Mesothelial cell of epicardium (in vitro differentiated cells): ENCODE results near the gene ERG. TPM values are rescaled to one million over a fixed set of nuclear protein-coding genes. Genes with fewer than 3 reads are reported as not detected.

ENCODE experiments used
- DNase-seq, 2 experiments: peaks; one replicate each; pipeline ENCODE4 v3.0.0; 2021; ENCODE audit warnings: low spot score in 2 of 2; ENCODE audit not compliant: unreplicated experiment in 2 of 2
- H3K27ac Mint-ChIP-seq: 2 replicates; pipeline ENCODE4 v1.8.0; 2021; ENCODE audit warnings: mixed read lengths
- H3K27me3 Mint-ChIP-seq: 2 replicates; pipeline ENCODE4 v1.8.0; 2021; ENCODE audit warnings: low read depth, mixed read lengths
- H3K36me3 Mint-ChIP-seq: 2 replicates; pipeline ENCODE4 v1.8.0; 2021; ENCODE audit warnings: mixed read lengths
- H3K4me1 Mint-ChIP-seq: 2 replicates; pipeline ENCODE4 v1.8.0; 2021; ENCODE audit warnings: mixed read lengths
- H3K4me3 Mint-ChIP-seq: 2 replicates; pipeline ENCODE4 v1.8.0; 2021; ENCODE audit warnings: mild to moderate bottlenecking, moderate library complexity, mixed read lengths
- H3K9me3 Mint-ChIP-seq: 2 replicates; pipeline ENCODE4 v1.8.0; 2021; ENCODE audit warnings: mixed read lengths
- CTCF ChIP-seq: fragments of 200-600 bp; sonication (generic); IDR thresholded peaks from one replicate; pipeline ENCODE4 v1.5.0; 2021; ENCODE audit warnings: antibody characterized with exemption; ENCODE audit not compliant: unreplicated experiment
- total RNA-seq: library from RNA; stranded (reverse); gene quantifications from 3 replicates; pipeline ENCODE4 v1.2.1, GENCODE V29; 2021

ERG gene
- total RNA-seq, 1 donor from 2014 or later: 2.5 TPM

GRCh38 chr21:38428211-38428610 is 70.1 kb downstream of the ERG start:
- Mint-ChIP-seq H3K4me1 (peaks cover 6% of the 10 kb centered on the region), H3K27me3 (peaks cover 5% of the 10 kb centered on the region), H3K4me3 (no peak overlapping the region), H3K9me3 (peaks cover 5% of the 10 kb centered on the region), H3K36me3 (no peaks in the 10 kb centered on the region), H3K27ac (no peak overlapping the region)
- DNase-seq: no peak
- TF ChIP-seq CTCF: no peak

GRCh38 chr21:38424305-38425019 is 73.8 kb downstream of the ERG start:
- H3K27me3 Mint-ChIP-seq: peaks cover 9% of the 10 kb centered on the region
- peaks cover 17% of the 10 kb centered on the region for H3K4me1 Mint-ChIP-seq
- no peak overlapping the region for H3K27ac Mint-ChIP-seq

GRCh38 chr21:38422082-38422481 is 76.2 kb downstream of the ERG start:
- DNase-seq: no peak
- TF ChIP-seq CTCF: no peak
- peaks cover 6% of the 10 kb centered on the region for H3K27me3 Mint-ChIP-seq
- peak overlapping the region; percentile 44 for H3K27ac Mint-ChIP-seq
- no peaks in the 10 kb centered on the region for H3K9me3 Mint-ChIP-seq
- no peak overlapping the region for H3K4me3 Mint-ChIP-seq
- H3K36me3 Mint-ChIP-seq: no peaks in the 10 kb centered on the region
- peaks cover 17% of the 10 kb centered on the region for H3K4me1 Mint-ChIP-seq

More at GRCh38 chr21:38424305-38425019, 73.8 kb downstream of the ERG start:
- no peaks in the 10 kb centered on the region for H3K9me3 Mint-ChIP-seq
- H3K36me3 Mint-ChIP-seq: no peaks in the 10 kb centered on the region
- DNase-seq: no peak
- no peak for TF ChIP-seq CTCF
- no peak overlapping the region for H3K4me3 Mint-ChIP-seq

DNA sequence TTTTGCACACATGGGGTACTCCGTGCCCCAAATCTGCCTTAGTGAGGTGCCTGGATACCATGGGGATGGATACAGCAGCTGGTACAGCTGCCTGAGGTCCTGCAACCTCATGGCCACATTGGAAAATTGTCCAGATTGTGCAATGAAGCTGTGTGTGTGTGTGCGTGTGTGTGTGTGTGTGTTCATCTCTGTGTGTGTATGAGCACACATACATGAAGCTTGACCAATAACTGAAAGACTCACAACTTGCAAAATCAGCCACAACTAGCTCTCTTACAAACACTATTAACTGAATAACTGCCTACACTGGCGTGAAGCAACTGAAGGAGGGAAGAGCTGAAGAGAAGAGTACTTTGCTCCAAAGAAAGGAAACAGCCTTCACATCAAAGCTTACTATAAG is 78.1 kb downstream of the ERG start:
- Mint-ChIP-seq H3K36me3 (no peaks in the 10 kb centered on the region), H3K4me1 (peaks cover 15% of the 10 kb centered on the region), H3K9me3 (no peaks in the 10 kb centered on the region), H3K27me3 (peaks cover 4% of the 10 kb centered on the region), H3K27ac (no peak overlapping the region), H3K4me3 (no peak overlapping the region)
- no peak for TF ChIP-seq CTCF
- DNase-seq: no peak

GRCh38 chr21:38417726-38418125 is 80.6 kb downstream of the ERG start:
- DNase-seq: no peak
- no peak overlapping the region for H3K4me3 Mint-ChIP-seq
- no peaks in the 10 kb centered on the region for H3K36me3 Mint-ChIP-seq
- H3K9me3 Mint-ChIP-seq: no peaks in the 10 kb centered on the region
- peaks cover 8% of the 10 kb centered on the region for H3K27me3 Mint-ChIP-seq
- peaks cover 10% of the 10 kb centered on the region for H3K4me1 Mint-ChIP-seq
- no peak overlapping the region for H3K27ac Mint-ChIP-seq
- no peak for TF ChIP-seq CTCF
